Endothelial cell of umbilical vein (primary cell): ENCODE results near the gene SPATS2L. TPM values are rescaled to one million over a fixed set of nuclear protein-coding genes. Genes with fewer than 3 reads are reported as not detected.

Experiments used
- BruUV-seq: library from RNA; stranded (reverse); fragments of 400-500 nt; replicated peaks from 2 replicates; lab custom pipeline; 2021; lab: Mats Ljungman, UMichigan
- CTCF ChIA-PET: fragments of 300-600, 350-600 bp; sonication (Branson Sonifier 250); formaldehyde crosslinking; loops from one replicate; lab custom pipeline; 2021; ENCODE audit warnings: antibody characterized with exemption, inconsistent platforms; lab: Charles Lee
- POLR2A ChIA-PET: fragments of 300-600, 350-600 bp; sonication (Branson Sonifier 250); formaldehyde crosslinking; loops from one replicate; lab custom pipeline; 2021; ENCODE audit warnings: antibody characterized with exemption, inconsistent platforms; lab: Charles Lee
- DNase-seq: peaks from one replicate; pipeline ENCODE4 v3.0.0-alpha.2; 2011; ENCODE audit warnings: low read depth, low spot score
- FAIRE-seq: peaks from 2 replicates; lab custom pipeline; 2011; peaks lifted over from hg19 to GRCh38; lab: Jason Lieb, UNC
- H2AFZ ChIP-seq: 2 replicates; pipeline ENCODE4 v1.6.0; 2012; ENCODE audit warnings: low read depth, low read length, control low read depth, inconsistent platforms
- H3K27ac ChIP-seq: 2 replicates; pipeline ENCODE4 v1.5.1; 2011; ENCODE audit warnings: low read depth, mild to moderate bottlenecking, control low read depth, low read length, moderate library complexity; ENCODE audit not compliant: insufficient read depth
- H3K27me3 ChIP-seq, 2 experiments: 2 replicates each; pipeline versions ENCODE4 v1.6.0 to v1.6.1; 2011; ENCODE audit warnings: low read length in 2 of 2, mixed read lengths in 1 of 2; ENCODE audit not compliant: control insufficient read depth in 2 of 2, insufficient read depth in 2 of 2
- H3K36me3 ChIP-seq, 2 experiments: 2 replicates in 1 of 2; 3 replicates in 1 of 2; pipeline ENCODE4 v1.5.1; 2011; ENCODE audit warnings: low read length in 2 of 2, mild to moderate bottlenecking in 1 of 2, moderate library complexity in 1 of 2; ENCODE audit not compliant: control insufficient read depth in 2 of 2, insufficient read depth in 2 of 2; ENCODE audit errors: extremely low read depth in 1 of 2
- H3K4me1 ChIP-seq: 3 replicates; pipeline ENCODE4 v1.5.1; 2011; ENCODE audit warnings: mild to moderate bottlenecking, low read length; ENCODE audit not compliant: control insufficient read depth, insufficient read depth; ENCODE audit errors: extremely low read depth
- H3K4me2 ChIP-seq: 2 replicates; pipeline ENCODE4 v1.6.1; 2011; ENCODE audit warnings: low read length, control low read depth, mixed read lengths; ENCODE audit not compliant: insufficient read depth
- H3K4me3 ChIP-seq, 3 experiments: fragments of 200-600 bp in 1 of 3; sonication (generic), shearing (Covaris generic) in 1 of 3; replicated peaks in 1 of 3; 2 replicates each; pipeline ENCODE4 v1.5.1; 2011 to 2016; ENCODE audit warnings: control low read depth in 3 of 3, low read length in 3 of 3, mild to moderate bottlenecking in 2 of 3, inconsistent platforms in 1 of 3, low read depth in 1 of 3, moderate library complexity in 1 of 3; ENCODE audit not compliant: insufficient read depth in 1 of 3
- H3K79me2 ChIP-seq: 2 replicates; pipeline ENCODE4 v1.6.0; 2012; ENCODE audit warnings: low read length, inconsistent platforms; ENCODE audit not compliant: control insufficient read depth, insufficient read depth
- H3K9ac ChIP-seq: replicated peaks from 2 replicates; pipeline ENCODE3; 2011; ENCODE audit warnings: low read length, control low read depth; ENCODE audit not compliant: insufficient read depth; ENCODE audit errors: extremely low read depth
- H3K9me1 ChIP-seq: replicated peaks from 3 replicates; pipeline ENCODE4 v1.6.0; 2011; ENCODE audit warnings: mild to moderate bottlenecking, low read length; ENCODE audit not compliant: control insufficient read depth, insufficient read depth; ENCODE audit errors: extremely low read depth
- H3K9me3 ChIP-seq: replicated peaks from 2 replicates; pipeline ENCODE4 v1.5.1; 2012; ENCODE audit warnings: low read length, inconsistent platforms; ENCODE audit not compliant: control insufficient read depth, insufficient read depth
- H4K20me1 ChIP-seq: replicated peaks from 2 replicates; pipeline ENCODE3; 2011; ENCODE audit warnings: mild to moderate bottlenecking, low read length; ENCODE audit not compliant: control insufficient read depth, insufficient read depth; ENCODE audit errors: extremely low read depth
- EZH2 ChIP-seq: IDR thresholded peaks from 2 replicates; pipeline ENCODE4 v1.6.1; 2012; ENCODE audit warnings: borderline replicate concordance, low read depth, mild to moderate bottlenecking, moderate library complexity, low read length, inconsistent platforms; ENCODE audit not compliant: severe bottlenecking
- FOS ChIP-seq: IDR thresholded peaks from 2 replicates; pipeline ENCODE4 v1.6.1; 2011; ENCODE audit warnings: mild to moderate bottlenecking, low read length, moderate library complexity, borderline replicate concordance; ENCODE audit not compliant: insufficient read depth
- GATA2 ChIP-seq: IDR thresholded peaks from 2 replicates; pipeline ENCODE4 v1.7.0; 2011; ENCODE audit warnings: low read depth, mild to moderate bottlenecking, moderate library complexity, mixed read lengths, low read length; ENCODE audit not compliant: insufficient read length, insufficient read depth
- JUN ChIP-seq: IDR thresholded peaks from 2 replicates; pipeline ENCODE4 v1.6.1; 2011; ENCODE audit warnings: borderline replicate concordance, low read depth; ENCODE audit not compliant: insufficient read length, insufficient read depth
- MYC ChIP-seq: IDR thresholded peaks from one replicate; pipeline ENCODE4 v1.6.1; 2011; ENCODE audit warnings: mild to moderate bottlenecking, low read depth, low read length
- POLR2A ChIP-seq: IDR thresholded peaks from 2 replicates; pipeline ENCODE4 v1.6.1; 2012; ENCODE audit warnings: low read depth, mild to moderate bottlenecking, control low read depth, low read length
- POLR2AphosphoS5 ChIP-seq: IDR thresholded peaks from 2 replicates; pipeline ENCODE4 v1.6.1; 2012; ENCODE audit warnings: low read depth, mild to moderate bottlenecking, control low read depth, low read length, moderate library complexity; ENCODE audit not compliant: insufficient read depth
- dilution Hi-C: fragments of 300-500 bp; cut with MboI; formaldehyde crosslinking; loops from one replicate; pipeline ENCODE4 v1.15.0; 2019; ENCODE audit warnings: low sequenced_read_pairs; ENCODE audit not compliant: extremely low pct_ligation_motif_present
- intact Hi-C: fragments of 100-400 bp; cut with micrococcal nuclease; formaldehyde crosslinking; loops from one replicate; pipeline ENCODE4 v1.10.0; 2022
- polyA plus RNA-seq, 4 experiments: library from polyadenylated mRNA; depleted of rRNA in 3 of 4; stranded (reverse) in 3 of 4; unstranded in 1 of 4; fragments of >200 nt; gene quantifications; 2 replicates each; pipeline versions ENCODE4 v1.2.1 to v1.2.3, GENCODE V29; 2011 to 2012; ENCODE audit warnings: missing spikeins in 1 of 4
- total RNA-seq: library from RNA; stranded (reverse); gene quantifications from 2 replicates; pipeline ENCODE4 v1.2.3, GENCODE V29; 2021
- TF ChIP-seq, protein P1 (sequence below), 2 donors: IDR thresholded peaks; 1 replicate in 1 of 2; 2 replicates in 1 of 2; pipeline ENCODE4 v1.5.1; 2011; ENCODE audit warnings: low read length in 2 of 2, mild to moderate bottlenecking in 2 of 2, moderate library complexity in 2 of 2, control low read depth in 1 of 2, inconsistent platforms in 1 of 2, low read depth in 1 of 2; ENCODE audit not compliant: insufficient read depth in 1 of 2; ENCODE audit errors: extremely low read depth in 1 of 2
- TF ChIP-seq, protein P2 (sequence below): IDR thresholded peaks from 2 replicates; pipeline ENCODE4 v1.6.1; 2011; ENCODE audit not compliant: insufficient read depth, insufficient read length

Gene SPATS2L
- total and polyA plus RNA-seq, 2 donors (not counting 3 experiments of a cell fraction or from before 2014, with no cell fraction given) = 29.1 to 72.9 TPM

DNA sequence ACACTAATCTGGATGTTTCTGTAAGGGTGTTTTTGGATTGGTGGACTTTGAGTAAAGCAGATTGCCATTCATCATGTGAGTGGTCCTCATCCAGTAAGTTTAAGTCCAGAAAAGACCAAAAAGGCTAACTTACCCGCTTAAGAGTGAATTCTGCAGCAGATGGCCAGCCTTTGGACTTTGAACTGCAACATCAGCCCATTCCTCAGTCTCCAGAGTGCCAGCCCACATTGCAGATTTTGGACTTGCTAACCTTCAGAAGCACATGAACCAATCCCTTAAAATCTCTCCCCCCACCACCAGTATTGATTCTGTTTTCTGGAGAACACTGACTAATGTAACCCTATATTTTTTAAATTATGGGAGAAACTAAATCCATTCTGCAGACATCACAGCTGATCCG lies 30.0 kb upstream of the SPATS2L start:
- TF ChIP-seq JUN (no peak), MYC (no peak), GATA2 (no peak), POLR2A (no peak), FOS (no peak), POLR2AphosphoS5 (no peak), EZH2 (no peak)
- TF ChIP-seq, protein P1, sequence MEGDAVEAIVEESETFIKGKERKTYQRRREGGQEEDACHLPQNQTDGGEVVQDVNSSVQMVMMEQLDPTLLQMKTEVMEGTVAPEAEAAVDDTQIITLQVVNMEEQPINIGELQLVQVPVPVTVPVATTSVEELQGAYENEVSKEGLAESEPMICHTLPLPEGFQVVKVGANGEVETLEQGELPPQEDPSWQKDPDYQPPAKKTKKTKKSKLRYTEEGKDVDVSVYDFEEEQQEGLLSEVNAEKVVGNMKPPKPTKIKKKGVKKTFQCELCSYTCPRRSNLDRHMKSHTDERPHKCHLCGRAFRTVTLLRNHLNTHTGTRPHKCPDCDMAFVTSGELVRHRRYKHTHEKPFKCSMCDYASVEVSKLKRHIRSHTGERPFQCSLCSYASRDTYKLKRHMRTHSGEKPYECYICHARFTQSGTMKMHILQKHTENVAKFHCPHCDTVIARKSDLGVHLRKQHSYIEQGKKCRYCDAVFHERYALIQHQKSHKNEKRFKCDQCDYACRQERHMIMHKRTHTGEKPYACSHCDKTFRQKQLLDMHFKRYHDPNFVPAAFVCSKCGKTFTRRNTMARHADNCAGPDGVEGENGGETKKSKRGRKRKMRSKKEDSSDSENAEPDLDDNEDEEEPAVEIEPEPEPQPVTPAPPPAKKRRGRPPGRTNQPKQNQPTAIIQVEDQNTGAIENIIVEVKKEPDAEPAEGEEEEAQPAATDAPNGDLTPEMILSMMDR (IDR thresholded peaks at IDR 0.05; ENCODE audit: extremely low read depth in 1 of 2, insufficient read depth in 1 of 2, low read depth in 1 of 2, low read length in 2 of 2) = no peak
- TF ChIP-seq, protein P2, sequence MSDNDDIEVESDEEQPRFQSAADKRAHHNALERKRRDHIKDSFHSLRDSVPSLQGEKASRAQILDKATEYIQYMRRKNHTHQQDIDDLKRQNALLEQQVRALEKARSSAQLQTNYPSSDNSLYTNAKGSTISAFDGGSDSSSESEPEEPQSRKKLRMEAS = no peak
- H3K27ac ChIP-seq = no peak overlapping the region
- dilution Hi-C loops (no loop called here), intact Hi-C loops (no loop called here)
- DNase-seq = no peak
- no peaks in the 10 kb centered on the region for H3K79me2 ChIP-seq
- H3K4me2 ChIP-seq = no peak overlapping the region
- CTCF ChIA-PET = no interaction called here
- POLR2A ChIA-PET = no interaction called here
- peaks cover 7 to 9% of the 10 kb centered on the region in 2 experiments for H3K27me3 ChIP-seq
- no peak for FAIRE-seq
- H3K9ac ChIP-seq = no peak overlapping the region
- no peaks in the 10 kb centered on the region for H3K9me3 ChIP-seq
- H3K36me3 ChIP-seq = no peaks in the 10 kb centered on the region
- BruUV-seq = no TSS peak
- no peak overlapping the region for H2AFZ ChIP-seq
- no peaks in the 10 kb centered on the region for H3K4me1 ChIP-seq
- H3K9me1 ChIP-seq = no peaks in the 10 kb centered on the region
- H3K4me3 ChIP-seq = no peak overlapping the region
- H4K20me1 ChIP-seq = no peaks in the 10 kb centered on the region
